GM18505 (cell line): ENCODE measurements around the gene FRMD6.

Experiments used
- ATAC-seq: cut with Tn5 transposase; IDR thresholded peaks from one replicate; pipeline ENCODE4 v1.9.1; 2021; ENCODE audit not compliant: unreplicated experiment
- POLR2A ChIP-seq: IDR thresholded peaks from 4 replicates; pipeline ENCODE4 v1.6.1; 2011; ENCODE audit warnings: borderline replicate concordance; ENCODE audit not compliant: insufficient read depth, insufficient read length; ENCODE audit errors: extremely low read depth

Gene FRMD6

GRCh38 chr14:51660741-51661140 is 9.0 kb downstream of the FRMD6 start:
- no peak for TF ChIP-seq POLR2A
- ATAC-seq = no peak

- ATAC-seq = no peak
- no peak for TF ChIP-seq POLR2A
Measured at GRCh38 chr14:51661504-51661903, 9.8 kb downstream of the FRMD6 start.

DNA sequence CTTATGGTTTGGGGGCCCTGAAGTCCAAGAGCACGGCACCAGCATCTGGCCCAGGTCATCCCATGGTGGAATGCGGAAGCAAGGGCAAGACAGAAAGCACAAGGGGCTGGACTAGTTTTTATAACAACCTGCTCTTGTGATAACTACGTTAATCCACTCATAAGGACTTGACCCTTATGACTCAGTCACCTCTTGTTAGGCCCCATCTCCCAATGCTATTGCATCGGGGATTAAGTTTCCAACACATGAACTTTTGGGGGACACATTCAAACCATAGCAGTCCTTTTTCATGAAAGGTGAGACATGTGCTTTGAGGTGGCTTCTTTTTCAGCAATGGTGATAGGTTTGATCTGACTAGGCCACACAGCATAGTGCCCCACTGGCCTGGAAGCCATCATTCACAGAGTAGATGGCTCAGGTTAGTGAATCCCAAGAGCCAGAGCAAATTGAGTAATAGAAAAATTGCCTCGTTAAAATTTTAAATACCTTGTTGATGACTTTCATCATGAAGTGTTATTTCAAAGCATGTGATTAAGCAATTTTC is 12.1 kb downstream of the FRMD6 start:
- no peak for TF ChIP-seq POLR2A
- ATAC-seq = no peak

DNA sequence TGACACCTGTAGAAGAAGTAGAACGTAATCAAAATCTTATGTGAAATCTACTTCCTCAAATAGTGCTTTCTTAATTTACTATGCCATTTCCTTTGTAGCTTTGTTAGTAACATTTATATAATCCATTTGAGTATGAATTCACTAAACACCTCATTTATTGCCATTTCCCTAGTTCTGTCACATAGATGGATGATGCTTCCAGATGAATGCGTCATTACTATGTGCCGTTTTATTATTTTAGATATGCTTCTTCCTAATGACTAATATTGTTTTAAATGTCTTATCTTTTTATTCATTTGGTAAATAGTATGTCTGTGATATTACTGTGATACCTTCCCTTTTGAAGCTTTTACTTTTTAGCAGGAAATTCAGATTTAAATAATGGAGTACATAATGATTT is 14.4 kb downstream of the FRMD6 start:
- ATAC-seq = no peak
- TF ChIP-seq POLR2A = no peak

DNA sequence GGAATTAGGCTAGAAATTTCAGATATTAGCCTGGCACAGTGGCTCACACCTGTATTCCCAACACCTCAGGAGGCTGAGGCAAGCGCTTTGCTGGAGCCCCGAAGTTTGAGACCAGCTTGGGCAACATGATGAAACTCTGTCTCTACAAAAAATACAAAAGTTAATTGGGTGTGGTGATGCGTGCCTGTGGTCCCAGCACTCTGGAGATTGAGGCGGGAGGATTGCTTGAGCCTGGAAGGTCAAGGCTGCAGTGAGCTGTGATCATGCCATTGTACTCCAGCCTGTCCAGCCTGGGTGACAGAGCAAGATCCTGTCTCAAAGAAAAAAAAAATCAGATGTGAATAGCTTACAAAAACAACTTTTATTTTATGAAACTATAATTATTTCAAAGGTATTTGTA is 15.1 kb downstream of the FRMD6 start:
- ATAC-seq = no peak
- TF ChIP-seq POLR2A = no peak

DNA sequence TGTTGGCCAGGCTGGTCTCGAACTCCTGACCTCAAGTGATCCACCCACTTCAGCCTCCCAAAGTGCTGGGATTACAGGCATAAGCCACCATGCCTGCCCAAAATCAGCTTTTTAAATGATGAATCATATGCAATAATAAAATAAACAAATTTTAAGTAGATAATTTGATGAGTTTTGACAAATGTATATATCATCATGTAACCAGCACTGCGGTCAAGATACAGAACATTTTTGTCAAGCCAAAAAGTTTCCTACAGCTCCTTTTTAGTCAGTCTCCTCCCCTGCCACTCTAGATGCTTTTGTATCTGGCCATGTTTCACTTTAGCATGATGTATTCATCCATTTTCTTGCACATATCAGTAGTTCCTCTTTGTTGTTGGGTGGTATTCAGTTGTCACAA is 17.2 kb downstream of the FRMD6 start:
- ATAC-seq = no peak
- TF ChIP-seq POLR2A = no peak

DNA sequence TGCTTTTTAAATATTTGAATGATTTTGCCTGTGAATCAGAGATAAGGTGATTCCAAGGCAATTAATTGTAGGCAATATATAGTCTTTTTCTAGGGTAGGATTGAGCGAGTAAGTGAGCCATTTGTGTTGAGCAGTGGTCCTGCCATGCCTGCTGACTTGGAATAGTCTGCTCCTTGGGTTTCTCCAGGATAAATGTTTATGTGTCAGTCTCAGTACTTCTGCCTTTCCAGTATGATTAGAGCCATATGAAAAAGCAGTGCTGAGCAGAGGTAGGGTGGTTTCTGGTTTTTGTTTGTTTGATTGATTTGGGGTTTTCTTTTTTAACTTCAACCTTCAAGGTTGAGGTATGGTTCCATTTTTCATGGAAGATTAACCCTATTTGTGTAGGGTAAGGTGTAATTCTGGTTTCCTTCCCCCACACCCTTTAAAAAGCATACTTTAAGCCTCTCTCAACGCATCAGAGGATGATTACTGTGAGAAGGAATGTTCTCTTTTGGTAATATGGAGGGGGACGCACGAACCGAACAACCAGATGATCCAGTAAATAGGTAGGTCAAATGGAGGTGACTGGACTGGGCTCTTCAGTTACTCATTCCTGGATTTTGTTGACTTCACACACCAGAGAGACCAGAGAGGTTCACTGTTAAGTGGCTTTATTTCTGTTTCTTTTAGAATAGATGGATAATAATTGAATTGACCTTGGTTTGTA is 22.7 kb downstream of the FRMD6 start:
- no peak for TF ChIP-seq POLR2A
- no peak for ATAC-seq

DNA sequence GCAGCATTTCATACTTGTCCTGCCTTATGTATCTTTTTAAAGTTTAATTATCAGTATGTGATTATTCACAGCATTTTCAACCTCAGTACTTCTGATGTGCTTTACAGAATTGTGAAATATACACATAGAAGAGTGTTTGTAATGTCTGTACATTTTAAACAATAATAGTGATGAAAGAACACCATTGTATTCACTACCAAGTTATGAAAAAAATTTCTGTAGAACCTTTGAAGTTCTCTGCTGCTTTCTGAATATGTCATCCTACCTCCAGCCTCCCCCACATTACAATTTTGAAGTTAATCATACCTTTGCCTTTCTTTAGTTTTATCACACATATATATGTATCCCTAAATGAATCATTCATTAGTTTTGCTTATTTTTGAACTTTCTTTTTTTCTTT is 24.8 kb downstream of the FRMD6 start:
- ATAC-seq = no peak

DNA sequence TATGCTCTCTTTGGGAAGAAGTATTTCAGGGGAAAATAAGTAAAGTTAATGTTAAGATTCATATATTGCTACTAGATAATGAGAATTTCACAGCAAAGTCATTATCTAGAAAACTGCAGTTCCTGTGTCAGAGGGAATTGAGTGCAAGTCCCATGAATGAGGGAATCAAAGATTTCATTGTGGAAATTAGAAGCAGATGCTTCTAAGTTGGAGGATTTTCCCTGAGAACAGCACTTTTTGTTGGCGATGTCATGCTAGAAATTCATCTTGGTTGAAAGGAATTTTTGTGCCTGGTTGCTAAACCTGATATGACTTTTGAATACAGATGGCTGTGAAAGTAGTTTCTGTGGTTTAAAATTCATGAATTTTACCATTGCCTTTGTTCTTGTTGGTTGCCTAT is 25.6 kb downstream of the FRMD6 start:
- ATAC-seq = no peak
- no peak for TF ChIP-seq POLR2A

More for the DNA sequence above, 24.8 kb downstream of the FRMD6 start:
- no peak for TF ChIP-seq POLR2A

- no peak for ATAC-seq
- TF ChIP-seq POLR2A = no peak
Measured at GRCh38 chr14:51677738-51678137, 26.0 kb downstream of the FRMD6 start.

- no peak for TF ChIP-seq POLR2A
- no peak for ATAC-seq
Measured at GRCh38 chr14:51680031-51680430, 28.3 kb downstream of the FRMD6 start.

DNA sequence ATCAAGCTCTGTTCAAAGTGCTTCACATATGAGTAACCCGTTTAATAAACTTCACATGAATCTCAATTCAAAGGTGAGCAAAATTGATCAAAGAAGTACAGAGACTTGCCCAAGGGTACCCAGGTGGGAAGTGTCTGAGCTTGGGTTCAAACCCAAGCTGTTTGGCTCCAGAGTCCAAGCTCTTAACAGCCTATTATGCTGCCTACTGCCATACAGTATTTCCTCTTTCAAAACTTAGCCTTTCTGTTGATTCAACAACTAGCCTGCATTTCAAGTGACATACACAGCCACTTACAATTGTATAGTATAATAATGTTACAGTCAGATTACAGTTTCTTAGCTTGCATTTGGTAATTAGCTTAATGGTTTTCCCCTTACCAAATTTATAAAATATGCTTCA is 29.7 kb downstream of the FRMD6 start:
- no peak for ATAC-seq
- no peak for TF ChIP-seq POLR2A

GRCh38 chr14:51682411-51682810 is 30.7 kb downstream of the FRMD6 start:
- ATAC-seq = no peak
- TF ChIP-seq POLR2A = no peak

- ATAC-seq = no peak
Measured at GRCh38 chr14:51684760-51685159, 33.0 kb downstream of the FRMD6 start.

More at GRCh38 chr14:51684760-51685159, 33.0 kb downstream of the FRMD6 start:
- TF ChIP-seq POLR2A = no peak
